HG03342 (cell line): ENCODE data around the gene WDR6.

ENCODE experiments used
- ATAC-seq: cut with Tn5 transposase; IDR thresholded peaks from one replicate; pipeline ENCODE4 v1.9.1; 2021; ENCODE audit warnings: mild to moderate bottlenecking, moderate library complexity; ENCODE audit not compliant: unreplicated experiment

WDR6 gene

DNA sequence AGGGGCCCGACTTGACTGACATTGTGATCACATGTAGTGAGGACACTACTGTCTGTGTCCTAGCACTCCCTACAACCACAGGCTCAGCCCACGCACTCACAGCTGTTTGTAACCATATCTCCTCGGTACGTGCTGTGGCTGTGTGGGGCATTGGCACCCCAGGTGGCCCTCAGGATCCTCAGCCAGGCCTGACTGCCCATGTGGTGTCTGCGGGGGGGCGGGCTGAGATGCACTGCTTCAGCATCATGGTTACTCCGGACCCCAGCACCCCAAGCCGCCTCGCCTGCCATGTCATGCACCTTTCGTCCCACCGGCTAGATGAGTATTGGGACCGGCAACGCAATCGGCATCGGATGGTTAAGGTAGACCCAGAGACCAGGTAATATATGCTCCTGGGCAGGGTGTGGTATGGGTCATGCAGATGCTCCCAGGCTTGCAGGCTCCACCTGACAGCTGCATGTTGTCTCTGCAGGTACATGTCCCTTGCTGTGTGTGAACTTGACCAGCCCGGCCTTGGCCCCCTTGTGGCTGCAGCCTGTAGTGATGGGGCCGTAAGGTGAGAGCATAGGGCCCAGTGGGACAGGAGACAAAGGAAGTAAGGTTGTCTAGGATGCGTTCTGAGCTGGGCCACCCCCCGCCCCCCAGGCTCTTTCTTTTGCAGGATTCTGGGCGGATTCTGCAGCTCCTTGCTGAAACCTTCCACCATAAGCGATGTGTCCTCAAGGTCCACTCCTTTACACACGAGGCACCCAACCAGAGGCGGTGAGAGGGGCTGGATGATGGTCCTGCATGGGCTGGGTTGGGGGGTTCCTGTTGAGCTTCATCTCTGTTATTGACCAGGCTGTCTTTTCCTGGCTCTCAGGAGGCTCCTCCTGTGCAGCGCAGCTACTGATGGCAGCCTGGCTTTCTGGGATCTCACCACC is 6.8 kb downstream of the WDR6 start:
- ATAC-seq = no peak

DNA sequence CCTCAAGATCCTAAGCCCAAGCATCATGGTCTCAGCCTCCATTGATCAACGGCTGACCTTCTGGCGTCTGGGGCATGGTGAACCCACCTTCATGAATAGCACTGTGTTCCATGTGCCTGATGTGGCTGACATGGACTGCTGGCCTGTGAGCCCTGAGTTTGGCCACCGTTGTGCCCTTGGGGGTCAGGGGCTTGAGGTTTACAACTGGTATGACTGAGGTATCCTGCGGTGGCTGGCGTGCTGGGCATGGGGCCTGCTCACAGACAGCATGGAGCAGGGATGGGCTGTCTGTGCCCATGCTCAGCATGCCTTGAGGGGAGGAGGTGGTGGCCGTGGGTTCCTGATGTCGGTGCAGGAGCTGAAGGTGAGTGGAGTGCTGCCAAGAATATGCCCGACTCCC is 7.9 kb downstream of the WDR6 start:
- no peak for ATAC-seq

DNA sequence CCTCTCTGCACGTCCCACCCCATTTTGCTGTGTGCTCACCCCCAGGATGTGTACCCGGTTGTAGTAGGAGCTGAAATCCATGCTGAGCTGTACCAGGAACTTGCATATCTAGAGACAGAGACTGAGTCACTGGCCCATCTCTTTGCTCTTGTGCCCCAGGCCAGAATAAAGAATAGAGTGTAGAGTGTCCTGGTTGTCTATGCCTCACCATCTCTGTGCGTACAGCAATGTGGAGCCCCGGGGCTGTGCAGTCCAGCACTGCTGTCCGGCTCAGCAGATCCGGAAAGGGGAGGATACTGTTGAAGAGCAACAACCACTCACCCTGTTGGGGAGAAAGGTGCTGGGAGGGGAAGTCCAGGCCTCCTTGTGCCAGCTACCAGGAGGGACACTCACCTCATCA is 8.6 kb downstream of the WDR6 start:
- ATAC-seq = no peak

DNA sequence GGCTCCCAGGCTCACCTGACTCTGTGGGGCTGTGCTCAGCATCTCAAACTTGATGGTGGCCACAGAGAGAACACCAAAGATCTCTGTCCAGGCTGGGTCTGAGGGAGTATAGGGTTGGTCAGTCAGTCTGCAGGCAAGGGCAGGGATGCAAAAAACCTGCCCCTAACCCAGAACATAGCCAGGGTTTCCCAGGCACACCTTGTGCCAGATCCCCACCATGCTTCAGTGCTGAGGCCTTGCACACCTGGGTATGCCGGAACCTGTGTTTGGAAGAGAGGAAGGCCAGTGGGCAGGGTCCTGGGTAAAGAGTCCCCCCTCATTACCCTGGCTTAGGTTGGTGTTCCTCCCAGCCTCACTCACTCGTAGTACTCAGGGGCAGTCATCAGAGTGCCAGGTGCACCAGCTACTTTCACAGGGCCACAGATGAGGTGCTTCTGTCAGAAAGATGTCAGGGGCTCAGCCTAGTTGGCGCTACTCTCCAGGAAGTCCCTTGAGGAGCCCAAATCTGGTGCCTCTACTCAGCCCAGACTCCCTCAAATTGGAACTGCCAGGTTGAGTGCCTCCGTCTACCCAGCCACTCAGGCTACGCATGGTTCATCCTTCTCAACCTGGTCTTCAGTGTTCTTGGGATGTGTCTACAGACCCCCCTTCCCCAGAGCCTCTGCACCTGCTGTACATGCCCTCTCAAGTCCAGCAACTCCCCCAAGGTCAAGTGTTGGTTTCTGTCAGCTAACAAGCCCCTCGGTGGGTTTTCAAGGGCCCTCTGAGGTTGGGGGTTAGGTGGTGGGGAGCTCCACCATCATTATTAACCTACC is 9.4 kb downstream of the WDR6 start:
- ATAC-seq = no peak

DNA sequence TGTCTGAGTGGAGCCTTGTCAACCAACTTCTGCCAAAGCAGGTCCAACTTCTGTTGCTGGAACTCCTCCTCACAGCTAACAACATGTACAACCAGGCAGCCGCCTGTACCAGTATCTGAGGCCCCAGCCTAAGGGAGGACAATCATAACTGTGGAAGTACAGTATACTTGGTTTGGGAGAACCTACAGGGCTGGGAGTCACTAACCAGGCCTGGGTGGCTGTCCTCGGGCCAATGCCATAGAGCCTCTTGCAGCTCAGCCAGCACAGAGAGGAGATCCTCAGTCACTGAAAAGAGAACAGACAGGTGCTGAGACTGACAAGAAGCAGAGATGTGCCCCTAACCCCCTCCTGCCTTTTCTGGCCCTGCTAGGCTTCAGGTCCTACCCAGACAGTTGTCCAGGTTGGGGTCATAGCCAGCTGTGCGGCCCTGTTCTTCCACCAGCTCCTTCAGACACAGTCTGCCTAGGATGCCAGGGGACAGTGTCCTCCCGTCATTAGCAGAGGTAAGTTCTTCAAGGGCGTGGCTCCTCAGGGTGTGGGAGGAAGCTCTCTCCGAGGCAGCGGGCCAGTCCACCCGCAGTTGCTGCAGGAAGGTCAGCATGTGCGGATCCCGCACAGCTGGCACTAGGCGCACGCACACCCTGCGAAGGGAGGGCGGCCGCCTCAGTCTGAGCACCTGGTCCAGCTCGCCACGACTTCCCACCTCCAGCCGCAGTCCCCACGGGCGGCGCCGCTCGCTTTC is 10.2 kb downstream of the WDR6 start:
- no peak for ATAC-seq

DNA sequence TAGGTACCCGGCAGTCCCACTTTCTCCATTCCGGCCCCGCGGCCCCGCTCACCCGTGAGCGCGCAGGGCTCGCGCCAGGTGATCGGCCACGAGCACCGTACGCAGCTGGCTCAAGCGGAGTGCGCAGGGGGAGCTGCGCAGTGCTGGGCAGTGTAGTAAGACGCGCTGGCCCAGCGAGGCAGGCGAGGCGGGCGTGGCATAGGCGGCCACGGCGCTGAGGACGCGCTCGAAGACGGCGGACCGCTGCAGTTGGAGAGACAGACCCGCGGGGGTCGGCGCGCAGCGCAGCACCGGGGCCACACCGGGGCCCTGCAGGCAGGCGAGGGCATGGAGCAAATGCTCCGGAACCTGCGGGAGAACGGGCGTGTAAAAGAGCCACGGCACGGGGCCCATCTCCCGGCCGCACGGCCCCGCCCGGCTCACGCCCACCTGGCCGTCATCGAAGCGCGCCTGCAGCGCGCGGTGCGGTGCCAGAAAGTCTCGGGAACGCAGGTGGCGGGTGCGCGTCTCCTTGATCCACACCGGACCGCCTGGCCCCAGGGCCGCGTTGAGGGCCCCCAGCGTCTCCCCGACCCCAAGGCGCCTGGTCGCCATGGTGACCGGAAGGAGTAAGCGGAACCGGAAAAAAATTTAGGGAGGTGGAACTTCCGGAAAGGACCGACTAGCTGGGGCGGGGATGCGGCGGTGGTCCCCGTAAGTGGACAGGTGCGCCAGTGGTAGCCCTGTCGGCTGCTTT is 10.9 kb downstream of the WDR6 start, which contains the start of gene DALRD3:
DALRD3 (minus strand) TSS at position 610 of the 736 bp plus-strand sequence; CDS start at position 594, 16 bp downstream.
- no peak for ATAC-seq

DNA sequence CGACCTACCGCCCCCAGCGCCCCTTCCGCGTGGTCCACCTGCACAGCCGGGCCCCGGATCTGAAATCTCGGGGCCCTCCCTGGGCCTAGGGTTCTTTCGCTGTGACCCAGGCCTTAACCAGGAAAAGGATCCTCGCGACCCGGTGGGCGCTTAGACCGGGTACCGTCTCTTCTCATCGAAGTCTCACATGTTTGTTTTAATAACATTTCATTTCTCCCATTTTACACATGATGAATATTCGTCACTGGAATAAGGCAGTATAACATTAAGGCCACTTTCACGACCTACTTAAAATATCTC is 11.5 kb downstream of the WDR6 start:
- no peak for ATAC-seq

DNA sequence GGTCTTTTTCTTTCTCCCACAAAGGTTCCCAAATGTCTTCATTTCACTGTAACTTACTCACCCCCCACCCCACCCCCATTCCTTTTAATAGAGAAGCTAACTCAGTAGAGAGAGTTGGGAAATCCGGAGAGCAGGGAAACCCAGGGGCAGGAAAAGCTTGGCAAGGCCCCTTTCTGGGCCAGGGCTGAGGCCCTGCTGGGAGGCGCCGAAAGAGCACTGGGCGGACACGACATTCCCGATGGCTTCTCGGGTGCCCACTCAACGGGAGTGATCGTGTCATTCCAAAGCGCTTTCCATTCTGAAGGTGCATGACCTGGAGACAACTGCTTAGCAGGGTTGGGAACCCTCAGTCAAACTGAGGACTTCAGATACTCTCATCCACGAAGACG is 12.7 kb downstream of the WDR6 start:
- ATAC-seq = no peak

DNA sequence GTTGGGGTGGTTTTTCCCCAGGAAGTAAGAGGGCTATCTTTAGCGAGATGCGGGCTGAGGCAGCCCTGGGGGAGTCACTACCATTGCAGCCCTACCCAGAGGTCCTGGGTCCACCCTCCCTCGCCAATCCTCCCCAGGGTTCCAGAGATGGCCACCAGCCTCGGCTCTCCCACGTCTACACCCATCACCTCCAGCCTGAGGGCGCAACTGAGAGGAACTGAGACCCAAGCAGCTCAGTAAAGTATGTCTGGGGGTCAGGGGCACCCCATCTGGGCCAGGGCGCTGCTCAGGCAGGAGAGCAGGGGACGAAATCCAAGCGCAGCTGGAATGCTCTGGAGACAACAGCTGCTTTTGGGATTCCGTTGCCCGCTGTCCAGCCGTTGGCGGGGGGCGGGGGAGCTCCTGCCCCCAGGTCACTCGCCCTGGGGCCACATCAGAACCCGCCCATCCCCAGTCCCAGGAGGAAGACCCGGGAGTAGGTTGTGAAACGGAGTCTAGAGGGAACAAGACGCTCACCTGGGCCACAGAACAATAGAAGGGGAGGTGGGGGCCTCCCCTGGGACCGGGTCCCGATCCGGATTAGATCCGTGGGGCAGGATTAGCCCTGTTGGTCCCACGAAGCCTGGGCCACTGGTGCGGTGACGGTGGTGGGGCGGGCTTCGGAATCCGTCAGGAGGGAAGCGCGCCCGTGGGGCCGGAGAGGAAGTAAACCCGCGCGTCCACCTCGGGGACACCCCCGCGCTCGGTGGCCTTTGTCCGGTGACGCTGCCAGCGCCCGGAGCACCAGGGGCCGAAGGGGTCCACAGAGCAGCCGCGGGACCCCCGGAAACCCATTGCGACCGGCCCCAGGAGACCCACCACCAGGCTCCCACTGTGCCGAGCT is 13.4 kb downstream of the WDR6 start:
- ATAC-seq = no peak

DNA sequence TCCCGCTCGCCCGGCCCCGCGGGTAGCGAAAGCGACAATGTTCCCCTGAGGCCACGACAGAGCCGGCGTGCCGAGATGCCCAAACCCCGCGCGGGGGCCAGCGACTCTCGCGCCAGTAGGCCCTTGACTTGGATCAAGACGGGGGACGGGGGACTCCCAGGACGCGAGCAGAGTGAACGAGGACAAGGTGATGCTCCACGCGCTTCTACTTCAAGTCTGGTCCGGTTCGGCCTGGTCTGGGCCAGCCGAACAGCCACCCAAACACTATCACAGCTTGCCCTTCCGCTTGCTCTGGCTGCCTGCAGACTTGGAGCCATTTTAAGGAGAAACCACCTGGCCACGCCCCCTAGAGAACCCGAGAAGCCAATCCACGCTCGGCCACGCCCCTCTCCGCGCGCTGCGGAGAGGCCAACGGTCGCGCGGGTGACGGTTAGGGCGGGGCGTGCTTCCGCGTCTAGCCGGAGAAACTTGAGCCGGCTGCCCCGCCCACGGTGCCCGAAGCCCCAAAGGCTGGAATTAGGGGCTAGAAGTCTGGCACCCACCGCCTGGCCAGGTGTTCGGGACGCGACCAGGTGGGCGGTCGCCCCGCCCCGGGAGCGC is 14.1 kb downstream of the WDR6 start:
- ATAC-seq = peak; percentile 47

DNA sequence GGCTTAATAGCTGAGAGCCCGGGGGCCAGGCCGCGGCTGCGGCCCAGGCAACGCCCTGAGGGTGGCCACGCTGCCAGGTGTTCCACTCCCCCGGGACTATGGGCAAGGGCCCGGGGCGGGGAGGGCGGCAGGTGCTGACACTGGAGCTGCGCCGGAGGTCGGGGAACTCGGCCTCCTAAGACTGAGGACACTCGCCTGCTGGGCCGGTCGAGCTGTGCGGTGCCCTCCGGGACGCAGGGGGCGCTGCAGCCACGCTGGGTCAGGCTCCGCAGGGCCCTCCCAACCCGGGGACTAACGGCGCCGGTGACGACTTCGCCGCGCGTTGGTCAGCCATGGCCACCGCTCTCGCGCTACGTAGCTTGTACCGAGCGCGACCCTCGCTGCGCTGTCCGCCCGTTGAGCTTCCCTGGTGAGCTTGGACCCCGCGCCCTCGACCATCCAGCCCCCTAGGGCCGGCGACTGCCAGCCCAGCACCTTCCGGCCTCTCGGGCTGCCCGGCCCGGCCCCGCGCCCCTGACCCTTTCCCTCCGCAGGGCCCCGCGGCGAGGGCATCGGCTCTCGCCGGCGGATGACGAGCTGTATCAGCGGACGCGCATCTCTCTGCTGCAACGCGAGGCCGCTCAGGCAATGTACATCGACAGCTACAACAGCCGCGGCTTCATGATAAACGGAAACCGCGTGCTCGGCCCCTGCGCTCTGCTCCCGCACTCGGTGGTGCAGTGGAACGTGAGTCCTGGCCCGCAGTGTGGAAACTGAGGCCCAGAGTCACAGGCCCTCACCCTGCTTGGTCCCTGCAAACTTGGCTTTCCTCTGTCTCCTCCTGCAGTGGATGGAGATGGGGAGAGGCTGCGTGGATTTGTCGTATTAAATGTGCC is 14.9 kb downstream of the WDR6 start, which contains the start of gene NDUFAF3:
NDUFAF3 (plus strand) TSS at position 309 of the 875 bp plus-strand sequence; CDS start at position 333, 24 bp downstream.
- peak; percentile 62 for ATAC-seq

DNA sequence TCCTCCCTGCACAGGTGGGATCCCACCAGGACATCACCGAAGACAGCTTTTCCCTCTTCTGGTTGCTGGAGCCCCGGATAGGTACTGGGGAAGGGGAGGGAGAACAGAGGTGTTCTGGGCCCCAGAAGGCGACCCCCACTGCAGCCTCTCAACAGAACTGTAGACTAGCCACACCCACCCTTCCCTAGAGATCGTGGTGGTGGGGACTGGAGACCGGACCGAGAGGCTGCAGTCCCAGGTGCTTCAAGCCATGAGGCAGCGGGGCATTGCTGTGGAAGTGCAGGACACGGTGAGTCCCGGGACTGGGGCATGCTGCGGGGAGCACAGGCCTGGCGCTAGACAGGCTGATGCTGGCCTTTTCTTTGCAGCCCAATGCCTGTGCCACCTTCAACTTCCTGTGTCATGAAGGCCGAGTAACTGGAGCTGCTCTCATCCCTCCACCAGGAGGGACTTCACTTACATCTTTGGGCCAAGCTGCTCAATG is 15.5 kb downstream of the WDR6 start:
- ATAC-seq = no peak

DNA sequence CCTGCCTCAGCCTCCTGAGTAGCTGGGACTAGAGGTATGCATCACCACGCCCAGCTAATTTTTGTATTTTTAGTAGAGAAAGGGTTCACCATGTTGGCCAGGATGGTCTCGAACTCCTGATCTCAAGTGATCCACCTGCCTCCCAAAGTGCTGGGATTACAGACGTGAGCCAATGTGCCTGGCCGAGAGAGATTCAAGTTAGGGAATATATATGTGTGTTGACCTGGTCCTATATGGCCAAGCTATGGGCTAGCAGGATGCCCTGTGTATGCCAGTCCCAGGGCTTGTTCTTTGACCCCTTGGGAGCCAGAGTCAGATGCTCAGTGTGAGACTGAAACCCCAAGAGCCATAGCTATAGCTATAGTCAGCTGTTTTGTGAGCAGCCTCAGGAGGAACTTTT is 16.6 kb downstream of the WDR6 start:
- ATAC-seq = no peak

DNA sequence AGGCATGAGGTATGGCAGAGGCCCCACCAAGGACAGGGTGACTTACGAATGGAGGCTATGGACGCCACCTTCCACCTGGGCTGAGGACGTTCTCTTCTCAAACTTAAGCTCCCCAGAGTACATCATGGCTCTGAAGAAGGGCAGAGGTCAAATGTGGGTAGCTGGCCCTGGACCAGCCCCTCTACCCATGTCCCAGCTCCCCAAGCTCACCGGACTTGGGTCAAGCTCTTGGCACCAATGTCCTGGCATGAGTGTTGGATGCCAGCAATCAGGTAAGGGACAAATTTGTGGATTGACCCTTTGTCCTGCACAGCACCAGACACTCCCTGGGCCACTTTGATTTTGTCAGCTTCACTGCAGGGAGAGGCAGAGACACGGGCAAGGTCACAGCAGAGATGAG is 17.3 kb downstream of the WDR6 start:
- no peak for ATAC-seq

DNA sequence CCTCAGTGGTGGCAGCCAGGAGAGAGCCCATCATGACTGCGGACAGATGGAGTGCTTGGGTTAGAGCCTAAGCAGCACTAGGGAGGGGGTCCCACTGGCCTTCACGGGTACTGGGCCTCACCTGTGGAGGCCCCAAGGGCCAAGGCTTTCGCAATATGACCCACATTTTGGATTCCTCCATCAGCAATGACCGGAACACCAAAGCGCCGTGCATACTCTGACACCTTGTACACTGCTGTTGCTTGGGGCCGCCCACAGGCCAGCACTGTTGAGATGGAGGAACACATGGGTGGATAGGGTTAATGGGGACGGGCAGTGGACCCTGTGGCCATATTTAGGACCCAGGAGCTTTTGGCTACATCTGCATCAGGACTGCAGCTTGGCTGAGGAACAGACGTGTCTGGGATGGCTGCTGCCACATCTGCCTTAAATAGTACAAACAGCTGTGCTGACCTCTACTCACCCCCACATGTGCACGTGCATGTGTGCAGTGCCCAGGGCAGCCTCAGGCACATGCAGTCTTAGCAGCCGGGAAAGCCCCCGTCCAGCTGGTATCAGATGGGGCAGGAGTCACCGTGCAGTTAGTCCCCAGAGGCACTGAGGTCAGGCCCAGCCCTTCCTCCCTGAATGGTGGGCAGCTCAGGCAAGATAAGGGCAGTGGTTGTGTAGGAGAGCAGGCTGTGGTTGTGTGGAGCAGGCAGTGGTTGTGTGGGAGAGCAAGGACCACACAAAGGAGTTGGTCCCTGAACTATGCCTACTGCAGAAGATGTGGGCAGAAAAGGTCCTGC is 18.0 kb downstream of the WDR6 start:
- no peak for ATAC-seq

DNA sequence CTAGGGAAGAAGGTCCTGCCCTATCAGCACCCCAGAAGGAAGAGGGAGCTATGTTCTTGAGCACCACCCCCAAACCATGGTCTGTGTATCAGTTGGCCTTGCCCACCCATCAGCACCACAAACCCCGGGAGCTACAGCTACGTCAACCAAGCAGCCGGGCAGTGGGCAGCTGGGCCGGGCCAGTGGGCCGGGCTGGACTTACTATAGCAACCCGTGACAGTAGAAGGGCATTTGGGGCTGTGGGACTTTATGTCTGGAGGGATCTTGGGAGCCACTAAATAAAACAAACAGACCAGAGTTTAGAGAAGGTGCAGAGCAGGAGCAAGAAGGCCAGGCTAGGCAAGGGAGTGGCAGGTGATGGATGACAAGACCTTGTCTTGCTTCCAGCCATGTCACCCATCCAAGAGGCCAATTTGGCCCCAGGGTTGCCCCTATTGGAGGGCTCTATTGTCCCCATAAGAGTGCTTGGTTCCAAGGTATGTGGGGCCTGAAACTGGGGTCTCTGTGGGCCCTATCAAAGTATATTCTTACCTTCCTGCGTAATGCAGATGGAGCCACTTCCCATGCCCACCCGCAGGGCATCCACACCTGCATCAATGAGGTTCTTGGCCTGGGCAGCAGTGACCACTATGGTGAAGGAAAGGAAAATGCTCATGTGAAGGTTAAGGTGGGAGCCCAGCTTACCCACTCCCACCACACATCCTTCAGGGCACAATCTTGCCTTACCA is 18.8 kb downstream of the WDR6 start:
- no peak for ATAC-seq

DNA sequence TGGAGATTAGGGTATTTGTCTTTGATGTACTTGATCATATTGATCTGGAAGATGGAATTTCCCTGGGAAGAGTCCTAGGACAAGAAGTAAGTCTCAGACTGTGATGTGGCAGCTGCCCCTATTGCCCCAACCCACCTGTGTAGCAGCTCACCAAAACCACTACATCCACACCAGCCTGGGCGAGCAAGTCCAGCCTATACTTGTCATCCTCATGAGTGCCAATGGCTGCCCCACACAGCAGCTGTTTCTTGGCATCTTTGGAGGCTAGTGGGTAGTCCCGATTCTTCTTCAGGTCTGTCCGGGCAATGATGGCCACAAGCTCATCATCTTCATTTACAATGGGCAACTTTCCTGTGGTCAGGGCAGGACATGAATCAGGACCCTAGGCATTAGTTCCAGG is 19.3 kb downstream of the WDR6 start:
- no peak for ATAC-seq
